Activated gamma-delta T cell (primary cell): ENCODE measurements around the gene MGAM2.
"Not testable (repeated sequence)": the region's sequence is repeated elsewhere in the genome, so short reads cannot be mapped to it uniquely, and the experiment has no call there.

Experiments
- DNase-seq: peaks from one replicate; lab custom pipeline; 2025; lab: John Stamatoyannopoulos, UW
- total RNA-seq, 2 donors: gene quantifications; one replicate each; lab custom pipeline; 2026; lab: John Stamatoyannopoulos, UW

The MGAM2 gene
- total RNA-seq, result 0.51 to 1.2 reads per million in 2 donors

DNA sequence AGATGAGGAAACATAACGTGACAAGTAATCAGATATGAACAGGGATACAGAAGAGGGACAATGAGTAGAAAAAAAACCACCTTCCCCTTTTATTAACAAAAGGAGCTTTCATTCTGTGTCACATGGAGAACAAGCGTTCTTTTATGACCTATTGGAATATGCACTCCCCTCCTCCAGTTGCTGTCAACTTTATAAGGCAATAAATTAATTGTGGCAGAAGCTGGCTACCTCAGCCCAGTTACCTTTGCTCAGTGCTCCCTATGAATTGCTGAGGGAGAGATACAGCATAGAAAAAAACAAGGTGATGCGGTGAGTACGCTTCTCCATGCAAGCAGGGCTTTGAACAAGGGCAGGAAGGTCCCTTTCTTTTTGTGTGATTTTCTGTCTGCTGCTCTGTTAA is at the start of gene MGAM2:
Gene MGAM2, plus strand, starts transcription at position 220 of the 400 bp plus-strand sequence. CDS start 5,156 bp downstream, outside the sequence.
- DNase-seq, result no peak

DNA sequence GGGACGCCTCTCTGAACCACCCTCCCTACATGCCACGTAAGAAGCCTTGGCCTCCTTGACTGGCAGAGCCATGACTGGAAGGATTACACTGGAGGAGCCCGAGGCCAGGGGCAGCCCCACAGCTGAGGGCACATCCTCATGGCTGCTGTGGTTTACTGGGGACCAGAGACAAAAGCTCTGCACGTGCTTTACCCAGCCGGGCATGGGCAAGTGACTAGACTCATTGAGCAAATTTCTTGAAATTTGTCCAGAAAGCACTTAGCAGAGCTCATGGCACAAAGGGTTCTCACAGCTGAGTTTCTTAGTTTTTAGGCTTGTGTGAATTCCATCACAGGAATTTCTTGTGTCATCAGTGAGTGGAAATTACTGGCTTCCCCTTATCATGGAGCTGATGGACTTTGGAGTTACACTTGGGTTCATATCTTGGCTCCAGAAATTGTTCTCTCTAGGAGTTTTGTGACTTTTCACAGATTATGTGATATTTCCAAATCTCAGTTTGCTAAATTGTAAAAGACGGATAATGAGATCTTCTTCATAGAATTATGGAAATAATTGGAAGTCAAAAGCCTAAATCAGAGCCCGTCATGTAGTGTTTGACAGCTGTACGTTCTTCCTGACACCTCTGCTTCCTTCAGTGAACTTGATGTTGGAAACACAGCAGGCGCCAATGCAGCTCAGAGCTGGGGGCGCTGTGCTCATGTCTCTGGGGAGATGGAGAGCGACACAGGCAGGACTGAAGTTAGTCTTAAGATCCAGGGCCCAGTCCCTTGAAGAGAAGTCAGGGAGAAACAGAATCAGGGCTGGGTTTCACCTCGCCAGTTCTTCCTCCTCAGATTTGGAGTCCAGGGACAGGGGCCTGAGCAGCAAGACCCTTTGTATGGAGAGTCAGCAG is 47.7 kb upstream of the MGAM2 start:
- DNase-seq, result no peak

DNA sequence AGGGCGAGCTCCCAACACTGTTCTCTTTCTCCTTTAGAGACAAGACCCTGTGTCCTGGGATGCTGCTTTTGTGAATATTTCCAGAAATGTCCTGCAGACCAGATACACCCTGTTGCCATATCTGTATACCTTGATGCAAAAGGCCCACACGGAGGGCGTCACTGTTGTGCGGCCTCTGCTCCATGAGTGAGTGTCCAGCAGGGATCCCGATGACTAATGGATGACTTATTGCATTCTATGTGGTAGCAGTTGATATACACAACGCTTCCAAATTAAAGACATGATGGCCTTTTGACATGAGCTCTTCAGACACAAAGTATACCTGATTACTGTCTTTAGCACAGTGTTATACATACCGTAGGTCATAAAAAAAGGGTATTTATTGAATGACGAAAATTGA is 45.0 kb upstream of the MGAM2 start:
- no peak for DNase-seq

DNA sequence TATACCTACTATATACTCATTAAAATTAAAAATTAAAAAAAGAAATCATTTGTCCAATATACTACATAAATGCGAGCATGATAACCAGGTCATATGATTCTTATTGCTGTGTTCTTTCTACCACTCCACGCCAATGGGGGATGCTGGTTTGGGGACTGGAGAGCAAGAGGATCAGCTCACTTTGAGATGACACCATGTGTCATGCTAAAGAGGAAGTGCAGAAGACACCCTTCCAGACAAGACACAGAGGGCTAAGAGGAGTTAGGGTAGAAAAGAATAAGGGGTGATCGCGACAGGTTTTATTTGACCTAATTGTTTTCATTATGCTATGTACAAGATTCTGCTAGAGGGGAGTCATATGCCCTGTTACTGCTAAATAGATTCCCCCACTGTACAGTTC is 33.8 kb upstream of the MGAM2 start:
- DNase-seq, result no peak

DNA sequence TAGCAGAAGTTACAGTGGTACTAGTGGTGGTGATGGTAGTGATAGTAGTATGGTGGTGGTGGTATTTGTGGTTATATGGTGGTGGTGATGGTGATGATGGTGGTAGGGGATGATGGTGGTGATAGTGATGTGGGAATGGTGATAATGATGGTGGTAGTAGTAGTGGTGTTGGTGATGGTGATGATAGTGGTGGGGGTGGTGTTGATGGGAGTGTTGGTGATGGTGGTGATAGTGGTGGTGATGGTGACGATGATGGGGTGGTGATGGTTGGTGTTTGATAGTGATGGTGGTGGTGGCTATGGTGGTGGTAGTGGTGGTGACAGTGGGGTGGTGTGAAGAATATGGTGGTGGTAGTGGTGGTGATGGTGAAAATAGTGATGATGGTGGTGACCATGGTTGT is 27.9 kb upstream of the MGAM2 start:
- no peak for DNase-seq

DNA sequence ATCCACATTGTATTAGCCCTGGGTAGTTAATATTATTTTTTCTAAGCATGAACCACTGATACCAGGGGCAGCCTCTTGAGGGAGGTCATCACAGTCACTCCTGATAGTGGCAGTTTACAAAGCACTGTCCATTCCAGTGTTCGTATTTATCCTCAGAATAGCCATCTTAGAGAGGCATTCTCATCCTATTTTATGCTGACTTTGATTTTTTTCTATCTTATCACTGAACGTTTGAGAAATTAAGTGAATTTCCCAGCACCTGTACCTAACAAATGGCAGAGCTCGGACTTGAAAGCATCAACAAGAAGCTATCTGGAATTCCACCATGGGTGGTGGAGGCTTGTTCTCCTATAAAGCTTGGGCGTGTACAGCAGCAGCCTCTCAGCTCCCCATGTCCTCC is 26.1 kb upstream of the MGAM2 start:
- DNase-seq, result no peak

DNA sequence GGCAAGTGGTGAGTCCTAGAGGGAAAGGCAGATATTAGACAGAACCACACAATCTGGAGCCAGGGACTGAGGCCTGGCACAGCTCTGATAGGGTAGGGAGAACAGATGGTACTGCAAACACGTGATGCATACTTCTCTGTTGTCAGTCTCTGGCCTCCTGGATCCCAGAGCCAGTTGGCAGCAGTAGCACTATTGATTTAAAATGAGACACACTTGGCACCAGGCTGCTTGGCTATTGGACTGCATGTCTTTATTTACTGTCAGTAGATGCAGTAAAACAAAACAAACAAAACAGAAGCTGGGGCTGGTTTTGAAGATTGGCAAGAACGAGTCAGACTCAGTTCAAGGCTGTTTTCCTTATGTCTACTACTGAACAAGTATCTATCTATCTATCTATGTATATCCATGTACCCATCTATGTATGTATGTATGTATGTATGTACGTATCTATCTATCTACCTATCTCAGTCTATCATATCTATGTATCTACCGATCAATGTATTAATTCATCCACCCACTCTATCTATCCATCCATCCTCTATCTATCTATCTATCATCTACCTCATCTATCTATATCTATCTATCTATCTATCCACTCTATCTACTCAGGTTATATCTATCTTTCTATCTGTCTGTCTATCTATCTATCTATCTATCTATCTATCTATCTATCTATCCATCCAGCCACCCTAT is 23.4 kb upstream of the MGAM2 start:
- DNase-seq, result no peak

DNA sequence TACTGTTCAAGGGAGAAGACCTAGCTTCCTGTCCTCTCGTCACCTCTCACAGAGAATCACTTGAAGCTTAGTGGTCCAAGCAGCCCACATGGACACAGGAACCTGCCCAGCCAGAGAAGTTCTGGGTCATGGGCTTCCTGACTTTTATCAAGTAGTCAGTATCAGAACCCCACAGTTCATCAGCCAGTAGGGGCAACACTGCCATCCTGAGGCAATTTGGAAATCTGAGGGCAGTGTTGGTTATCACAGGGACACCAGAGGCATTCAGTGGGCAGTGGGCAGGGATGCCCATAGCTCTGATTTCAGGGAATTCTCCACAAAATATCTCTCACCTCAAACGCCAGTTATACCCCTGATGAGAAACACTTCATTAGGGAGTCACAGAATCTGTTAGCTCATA is 22.5 kb upstream of the MGAM2 start:
- no peak for DNase-seq

DNA sequence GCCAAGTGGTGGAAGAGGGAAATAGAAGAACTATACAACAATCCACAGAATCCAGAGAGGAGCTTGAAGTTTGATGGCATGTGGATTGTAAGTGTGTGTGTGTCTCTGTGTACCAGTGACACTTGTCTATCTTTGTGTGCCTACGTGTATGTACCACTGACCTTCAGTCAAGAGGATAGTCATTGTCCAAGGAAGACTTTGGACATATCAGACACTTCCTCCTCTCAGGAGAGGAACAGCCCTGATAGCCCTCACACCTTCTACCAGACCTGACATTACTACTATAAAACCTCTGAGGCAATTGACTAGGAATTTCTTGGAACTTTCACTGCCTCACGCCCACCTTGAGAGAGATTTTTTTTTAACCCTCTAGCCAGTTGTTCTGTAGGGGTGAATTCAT is 19.6 kb upstream of the MGAM2 start:
- DNase-seq, result no peak

DNA sequence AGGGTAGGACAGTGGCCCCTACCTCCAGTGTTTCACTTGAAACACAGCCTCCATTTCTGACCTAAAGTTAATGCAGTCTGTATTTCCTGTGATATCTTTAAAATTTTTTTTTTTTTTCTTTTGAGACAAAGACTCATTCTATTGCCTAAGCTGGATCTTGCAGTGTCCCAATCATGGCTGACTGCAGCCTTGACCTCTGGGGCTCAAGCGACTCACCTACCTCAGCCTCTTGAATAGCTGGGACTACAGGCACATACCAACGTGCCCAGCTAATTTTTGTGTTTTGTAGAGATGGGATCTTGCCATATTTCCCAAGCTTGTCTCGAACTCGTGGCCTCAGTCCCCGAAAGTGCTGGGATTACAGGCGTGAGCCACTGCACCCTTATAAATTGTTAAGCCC is 16.7 kb upstream of the MGAM2 start:
- no peak for DNase-seq

DNA sequence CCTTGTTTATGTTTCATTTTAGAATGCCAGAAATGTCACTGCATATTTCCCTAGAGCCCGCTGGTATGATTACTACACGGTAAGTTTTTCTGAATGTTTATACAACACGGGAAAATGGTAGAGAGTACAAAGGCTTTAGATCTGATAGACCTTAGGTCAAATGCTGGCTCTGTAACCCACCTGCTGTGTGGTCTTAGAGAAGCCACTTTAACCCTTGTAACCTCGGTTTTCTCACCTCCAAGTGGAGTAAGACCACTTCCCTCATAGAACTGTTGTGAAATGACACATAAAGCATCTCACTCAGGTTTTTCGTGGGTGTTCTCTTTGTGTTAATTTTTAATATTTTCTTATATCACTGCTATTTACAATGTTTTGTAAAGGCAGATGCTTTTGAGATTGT is 13.9 kb upstream of the MGAM2 start:
- no peak for DNase-seq

DNA sequence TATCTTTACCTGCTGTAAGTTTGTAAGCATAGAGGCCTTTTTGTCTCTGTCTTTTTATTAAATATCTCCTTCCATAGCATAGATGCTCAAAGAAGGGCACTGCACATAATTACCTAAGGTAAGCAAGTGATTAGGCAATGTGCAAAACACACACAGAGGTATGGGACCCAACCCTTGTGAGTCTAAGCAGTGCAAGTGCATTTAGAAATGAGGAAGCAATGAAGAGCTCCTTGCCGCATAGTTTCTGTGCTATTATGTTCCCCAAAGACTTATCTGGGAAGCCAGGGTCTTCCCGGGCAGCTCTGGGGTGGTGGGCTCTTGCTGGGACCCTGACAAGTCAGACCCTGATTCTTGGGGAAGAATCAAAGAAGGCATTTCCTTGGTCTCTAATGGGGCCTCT is 13.5 kb upstream of the MGAM2 start:
- DNase-seq, result no peak

DNA sequence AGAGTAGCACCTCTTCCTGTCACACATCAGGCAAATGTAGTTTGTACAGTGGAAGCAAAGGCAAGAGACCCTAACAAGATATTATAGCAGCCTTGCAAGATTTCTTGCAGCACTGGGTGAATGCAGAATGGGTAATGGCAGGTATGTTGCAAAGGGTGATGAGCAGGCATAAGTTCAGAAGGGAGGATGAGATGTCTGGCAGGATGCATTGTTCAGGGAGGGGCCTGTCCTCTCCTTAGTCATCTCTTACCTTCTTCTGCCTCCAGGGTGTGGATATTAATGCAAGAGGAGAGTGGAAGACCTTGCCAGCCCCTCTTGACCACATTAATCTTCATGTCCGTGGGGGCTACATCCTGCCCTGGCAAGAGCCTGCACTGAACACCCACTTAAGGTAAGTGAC is 12.2 kb upstream of the MGAM2 start:
- DNase-seq, result not testable (repeated sequence)

DNA sequence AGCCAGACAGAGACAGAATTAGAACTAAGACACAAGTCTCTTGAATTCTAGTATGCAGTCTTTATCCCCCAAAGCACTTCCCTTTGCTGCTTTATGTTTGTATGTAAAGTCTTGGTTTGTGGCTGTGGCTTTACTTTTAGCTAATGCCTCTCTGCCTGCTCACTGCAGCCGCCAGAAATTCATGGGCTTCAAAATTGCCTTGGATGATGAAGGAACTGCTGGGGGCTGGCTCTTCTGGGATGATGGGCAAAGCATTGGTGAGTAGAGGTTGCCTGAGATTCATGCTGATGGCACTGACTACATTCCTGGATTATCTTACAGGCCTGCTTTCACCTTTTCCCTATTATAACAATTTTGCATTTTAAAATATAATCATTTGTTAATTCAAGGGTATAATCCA is 10.9 kb upstream of the MGAM2 start:
- DNase-seq, result no peak

DNA sequence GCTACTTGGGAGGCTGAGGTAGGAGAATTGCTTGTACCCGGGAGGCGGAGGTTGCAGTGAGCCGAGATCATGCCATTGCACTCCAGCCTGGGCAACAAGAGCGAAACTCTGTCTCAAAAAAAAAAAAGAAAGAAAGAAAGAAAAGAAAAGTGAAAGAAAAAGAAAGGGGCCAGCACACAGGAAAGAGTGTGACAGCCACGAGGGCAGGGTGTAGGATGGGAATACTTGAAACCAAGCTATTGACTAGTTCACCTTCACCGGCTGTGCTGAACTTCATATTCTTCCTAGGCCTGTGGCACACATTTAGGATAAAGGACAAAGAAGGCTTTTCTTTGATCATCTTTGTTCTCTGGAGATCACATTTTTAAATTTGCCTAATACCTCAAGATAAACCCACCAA is 9.7 kb upstream of the MGAM2 start:
- not testable (repeated sequence) for DNase-seq

DNA sequence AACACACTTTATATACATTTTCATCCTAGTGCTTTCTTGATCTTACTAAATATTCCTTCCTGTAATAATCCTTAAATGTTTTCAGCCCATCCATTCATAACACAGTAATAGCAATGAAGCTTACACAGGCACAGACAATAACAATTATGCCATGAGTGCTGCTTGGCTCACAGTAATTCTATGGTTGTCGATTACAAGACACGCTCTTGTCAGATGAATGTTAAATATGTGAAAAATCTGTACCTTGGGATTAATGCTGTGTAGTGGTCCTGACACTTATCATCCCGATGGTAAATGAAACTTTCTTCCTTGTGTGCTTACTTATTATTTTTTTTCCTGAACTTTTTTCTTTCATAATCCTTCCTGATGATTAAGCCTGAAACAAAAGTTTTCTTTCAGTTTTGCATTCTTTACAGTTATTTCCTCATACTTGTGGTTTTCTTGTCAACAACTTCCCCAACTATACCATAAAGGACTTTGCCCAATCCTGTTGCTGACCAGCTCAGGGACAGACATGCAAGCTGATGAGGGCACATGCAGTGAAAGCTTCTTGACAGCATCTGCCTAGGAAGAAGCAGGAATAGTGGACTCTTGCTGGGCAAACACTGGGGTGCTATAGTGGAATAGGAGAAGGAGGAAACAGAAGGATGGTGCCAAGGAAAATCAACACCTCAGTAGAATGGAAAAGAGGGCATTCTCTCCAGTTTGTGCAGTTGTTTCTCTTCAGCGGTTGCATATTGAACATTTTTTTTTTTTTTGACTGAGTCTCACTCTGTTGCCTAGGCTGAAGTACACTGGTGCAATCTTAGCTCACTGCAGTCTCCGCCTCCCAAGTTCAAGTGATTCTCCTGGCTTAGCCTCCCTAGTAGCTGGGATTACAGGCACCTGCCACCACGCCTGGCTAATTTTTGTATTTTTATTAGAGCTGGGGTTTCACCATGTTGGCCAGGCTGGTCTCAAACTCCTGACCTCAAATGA is 6.7 kb upstream of the MGAM2 start:
- no peak for DNase-seq

DNA sequence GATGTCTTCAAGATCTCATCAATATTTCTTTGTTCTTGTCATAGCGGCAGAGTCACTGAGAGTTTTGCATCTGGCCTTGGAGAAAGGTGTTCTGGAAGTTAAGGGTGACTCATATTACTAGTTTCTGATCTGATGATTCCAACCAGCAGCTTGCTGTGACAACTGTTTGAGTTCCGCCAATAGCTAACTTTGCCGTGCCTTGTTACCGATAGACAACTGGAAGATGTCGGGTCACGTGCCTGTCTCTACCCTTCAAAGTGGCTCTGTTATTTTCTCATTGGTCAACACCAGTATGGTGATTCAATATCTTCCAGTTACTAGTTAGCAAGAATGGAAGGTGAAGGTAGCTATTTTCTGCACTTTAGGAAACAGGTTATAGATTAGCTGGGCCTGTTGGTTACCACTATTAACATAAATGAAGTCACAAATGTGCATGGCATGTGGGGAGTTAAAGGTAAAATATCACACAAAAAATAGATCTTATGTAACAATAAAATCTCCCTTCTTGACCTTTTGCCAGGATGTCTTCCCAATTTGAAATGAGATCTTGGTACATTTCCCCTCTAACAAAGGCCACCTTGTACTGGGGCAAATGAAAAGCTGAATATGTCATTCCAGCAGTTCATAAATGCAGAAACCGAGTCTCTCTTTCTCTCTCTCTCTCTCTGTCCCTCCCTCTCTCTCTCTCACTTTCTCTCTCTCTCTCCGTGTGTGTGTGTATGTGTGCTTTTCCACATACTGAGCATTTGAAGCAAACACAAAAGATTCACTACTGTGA is 2.6 kb upstream of the MGAM2 start:
- no peak for DNase-seq

DNA sequence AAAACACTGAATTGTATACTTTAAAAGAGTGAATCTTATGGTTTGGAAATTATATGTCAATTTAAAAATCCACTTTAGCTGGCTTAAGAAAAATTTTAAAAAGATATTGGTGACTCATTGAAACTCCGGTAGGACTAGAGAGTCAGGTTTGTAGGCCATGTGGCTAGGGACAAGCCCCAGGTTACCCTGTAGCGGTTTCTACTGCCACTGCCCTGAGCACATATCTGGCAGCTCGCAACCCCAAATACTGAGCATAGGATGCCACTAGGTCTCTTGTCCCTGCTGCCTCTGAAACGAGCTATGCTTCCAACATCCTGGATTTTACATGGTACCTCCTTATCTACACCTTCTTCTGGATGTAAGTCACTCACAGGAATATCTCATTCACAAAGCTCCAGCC is 1.4 kb upstream of the MGAM2 start:
- DNase-seq, result no peak

DNA sequence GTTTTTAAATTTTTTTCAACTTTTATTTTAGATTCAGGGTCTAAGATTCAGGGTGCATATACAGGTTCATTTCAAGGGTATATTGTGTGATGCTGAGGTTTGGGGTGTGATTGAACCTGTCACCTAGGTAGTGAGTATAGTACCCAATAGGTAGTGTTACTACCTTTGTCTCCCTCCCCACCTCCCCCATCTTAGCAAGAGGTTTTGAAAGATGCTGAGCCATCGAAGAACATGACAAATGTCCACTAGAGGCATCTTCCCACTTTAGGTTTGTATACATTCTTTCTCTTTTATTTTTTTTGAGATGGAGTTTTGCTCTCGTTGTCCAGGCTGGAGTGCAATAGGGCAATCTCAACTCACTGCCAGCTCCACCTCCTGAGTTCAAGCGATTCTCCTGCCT is 880 bp upstream of the MGAM2 start:
- no peak for DNase-seq

DNA sequence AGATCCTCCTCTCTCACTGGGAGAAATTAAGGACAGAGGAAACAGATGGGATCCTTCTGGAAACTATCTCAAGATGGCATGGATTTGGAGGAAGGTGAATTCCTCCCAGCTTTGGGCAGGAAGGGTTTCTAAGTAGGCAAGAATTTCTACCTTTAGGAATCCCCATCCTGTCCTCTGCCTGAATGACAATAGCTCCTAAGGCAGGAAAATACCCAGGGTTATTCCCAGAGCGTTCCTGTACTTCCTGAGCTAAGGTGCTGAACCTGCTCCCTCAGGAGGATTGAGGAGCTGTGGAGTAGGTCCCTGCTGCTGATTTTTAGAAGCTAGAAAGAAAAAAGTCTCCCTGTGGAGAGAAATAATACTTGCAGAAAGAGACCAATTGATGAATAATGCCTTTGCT is 568 bp downstream of the MGAM2 start:
- DNase-seq, result no peak

DNA sequence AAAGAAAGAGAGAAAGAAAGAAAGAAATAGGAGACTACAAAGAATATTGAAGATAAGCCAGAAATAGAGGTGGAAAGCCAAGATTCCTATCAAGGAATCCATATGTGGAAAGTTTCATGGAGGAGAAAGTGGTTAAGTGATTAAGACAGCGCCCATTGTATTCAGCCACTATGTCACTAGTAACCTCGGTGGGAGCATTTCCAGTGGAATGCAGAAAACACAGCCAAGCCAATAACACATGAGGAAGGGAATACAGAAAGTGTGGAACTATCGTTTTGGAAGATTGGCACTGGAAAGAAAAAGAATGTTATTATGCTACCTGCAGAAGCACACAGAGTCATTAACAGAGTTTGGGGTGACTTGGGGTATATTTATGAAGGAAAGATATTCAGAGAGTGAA is 2.7 kb downstream of the MGAM2 start:
- no peak for DNase-seq
